HUES48 (cell line): ENCODE results near the gene CARMIL1.

Source experiments
- H3K27ac ChIP-seq: one replicate; pipeline ENCODE4 v1.7.0; 2013; ENCODE audit warnings: low read depth, low read length, inconsistent platforms
- H3K27me3 ChIP-seq: 2 replicates; pipeline ENCODE4 v1.6.1; 2013; ENCODE audit warnings: mild to moderate bottlenecking, low read length; ENCODE audit not compliant: control insufficient read depth, insufficient read depth
- H3K36me3 ChIP-seq: 2 replicates; pipeline ENCODE4 v1.6.1; 2013; ENCODE audit warnings: low read length; ENCODE audit not compliant: control insufficient read depth, insufficient read depth
- H3K4me1 ChIP-seq: 2 replicates; pipeline ENCODE4 v1.6.1; 2013; ENCODE audit warnings: mild to moderate bottlenecking, low read length; ENCODE audit not compliant: control insufficient read depth, insufficient read depth
- H3K4me3 ChIP-seq: 2 replicates; pipeline ENCODE4 v1.5.1; 2013; ENCODE audit warnings: mild to moderate bottlenecking, low read depth, low read length
- H3K9ac ChIP-seq: 2 replicates; pipeline ENCODE4 v1.6.1; 2013; ENCODE audit warnings: mild to moderate bottlenecking, low read depth, low read length, moderate library complexity
- H3K9me3 ChIP-seq: 2 replicates; pipeline ENCODE4 v1.6.1; 2013; ENCODE audit warnings: low read length; ENCODE audit not compliant: control insufficient read depth, insufficient read depth

CARMIL1 gene

GRCh38 chr6:25511376-25511775 lies 232.2 kb downstream of the CARMIL1 start:
- no peak overlapping the region for H3K27ac ChIP-seq
- H3K9me3 ChIP-seq: no peaks in the 10 kb centered on the region

GRCh38 chr6:25512560-25512959 lies 233.4 kb downstream of the CARMIL1 start:
- H3K36me3 ChIP-seq: peaks cover 30% of the 10 kb centered on the region
- no peak overlapping the region for H3K9ac ChIP-seq
- H3K27ac ChIP-seq: no peak overlapping the region

More at GRCh38 chr6:25511376-25511775, 232.2 kb downstream of the CARMIL1 start:
- Histone ChIP-seq H3K4me3 (no peak overlapping the region), H3K27me3 (no peaks in the 10 kb centered on the region), H3K36me3 (peaks cover 18% of the 10 kb centered on the region), H3K9ac (no peak overlapping the region), H3K4me1 (no peaks in the 10 kb centered on the region)

GRCh38 chr6:25519856-25520255 lies 240.7 kb downstream of the CARMIL1 start:
- no peaks in the 10 kb centered on the region for H3K4me1 ChIP-seq
- H3K36me3 ChIP-seq: peaks cover 57% of the 10 kb centered on the region

More at GRCh38 chr6:25512560-25512959, 233.4 kb downstream of the CARMIL1 start:
- Histone ChIP-seq H3K4me3 (no peak overlapping the region), H3K27me3 (no peaks in the 10 kb centered on the region), H3K9me3 (no peaks in the 10 kb centered on the region), H3K4me1 (no peaks in the 10 kb centered on the region)

GRCh38 chr6:25524542-25524941 lies 245.4 kb downstream of the CARMIL1 start:
- no peak overlapping the region for H3K27ac ChIP-seq
- no peak overlapping the region for H3K9ac ChIP-seq
- no peaks in the 10 kb centered on the region for H3K4me1 ChIP-seq
- H3K27me3 ChIP-seq: no peaks in the 10 kb centered on the region
- peaks cover 25% of the 10 kb centered on the region for H3K36me3 ChIP-seq
- H3K9me3 ChIP-seq: no peaks in the 10 kb centered on the region
- H3K4me3 ChIP-seq: no peak overlapping the region

More at GRCh38 chr6:25519856-25520255, 240.7 kb downstream of the CARMIL1 start:
- H3K27ac ChIP-seq: no peak overlapping the region
- H3K27me3 ChIP-seq: no peaks in the 10 kb centered on the region
- no peaks in the 10 kb centered on the region for H3K9me3 ChIP-seq
- H3K9ac ChIP-seq: no peak overlapping the region
- no peak overlapping the region for H3K4me3 ChIP-seq

GRCh38 chr6:25525078-25525477 lies 245.9 kb downstream of the CARMIL1 start:
- no peak overlapping the region for H3K27ac ChIP-seq
- H3K27me3 ChIP-seq: no peaks in the 10 kb centered on the region
- H3K4me3 ChIP-seq: no peak overlapping the region
- peaks cover 25% of the 10 kb centered on the region for H3K36me3 ChIP-seq
- no peak overlapping the region for H3K9ac ChIP-seq
- no peaks in the 10 kb centered on the region for H3K9me3 ChIP-seq
- H3K4me1 ChIP-seq: no peaks in the 10 kb centered on the region

- no peak overlapping the region for H3K27ac ChIP-seq
- no peaks in the 10 kb centered on the region for H3K4me1 ChIP-seq
- H3K27me3 ChIP-seq: no peaks in the 10 kb centered on the region
- no peak overlapping the region for H3K4me3 ChIP-seq
- no peak overlapping the region for H3K9ac ChIP-seq
- H3K9me3 ChIP-seq: no peaks in the 10 kb centered on the region
- peaks cover 5% of the 10 kb centered on the region for H3K36me3 ChIP-seq
These were observed 255.9 kb downstream of the CARMIL1 start for GRCh38 chr6:25534942-25535631.

- H3K27me3 ChIP-seq: no peaks in the 10 kb centered on the region
- H3K36me3 ChIP-seq: peaks cover 10% of the 10 kb centered on the region
- H3K4me1 ChIP-seq: no peaks in the 10 kb centered on the region
- H3K9ac ChIP-seq: no peak overlapping the region
- H3K9me3 ChIP-seq: no peaks in the 10 kb centered on the region
- no peak overlapping the region for H3K4me3 ChIP-seq
- no peak overlapping the region for H3K27ac ChIP-seq
These were observed 256.6 kb downstream of the CARMIL1 start for GRCh38 chr6:25535632-25536225.

- H3K4me1 ChIP-seq: no peaks in the 10 kb centered on the region
- H3K9ac ChIP-seq: no peak overlapping the region
- H3K27ac ChIP-seq: no peak overlapping the region
- peaks cover 17% of the 10 kb centered on the region for H3K36me3 ChIP-seq
- H3K4me3 ChIP-seq: no peak overlapping the region
- no peaks in the 10 kb centered on the region for H3K27me3 ChIP-seq
- H3K9me3 ChIP-seq: no peaks in the 10 kb centered on the region
These were observed 257.6 kb downstream of the CARMIL1 start for GRCh38 chr6:25536781-25537180.

GRCh38 chr6:25537349-25538018 lies 258.3 kb downstream of the CARMIL1 start:
- Histone ChIP-seq H3K9me3 (no peaks in the 10 kb centered on the region), H3K27ac (no peak overlapping the region), H3K27me3 (no peaks in the 10 kb centered on the region), H3K4me3 (no peak overlapping the region), H3K36me3 (peaks cover 17% of the 10 kb centered on the region), H3K9ac (no peak overlapping the region), H3K4me1 (no peaks in the 10 kb centered on the region)

GRCh38 chr6:25541228-25541627 lies 262.1 kb downstream of the CARMIL1 start:
- H3K4me1 ChIP-seq: no peaks in the 10 kb centered on the region
- no peak overlapping the region for H3K4me3 ChIP-seq
- peaks cover 17% of the 10 kb centered on the region for H3K36me3 ChIP-seq
- H3K27ac ChIP-seq: no peak overlapping the region
- H3K9ac ChIP-seq: no peak overlapping the region
- H3K27me3 ChIP-seq: no peaks in the 10 kb centered on the region
- no peaks in the 10 kb centered on the region for H3K9me3 ChIP-seq
